ENCODE measurements around the gene NBEA.
"Not testable (repeated sequence)": the region's sequence is repeated elsewhere in the genome, so short reads cannot be mapped to it uniquely, and the experiment has no call there.

The NBEA gene

DNA sequence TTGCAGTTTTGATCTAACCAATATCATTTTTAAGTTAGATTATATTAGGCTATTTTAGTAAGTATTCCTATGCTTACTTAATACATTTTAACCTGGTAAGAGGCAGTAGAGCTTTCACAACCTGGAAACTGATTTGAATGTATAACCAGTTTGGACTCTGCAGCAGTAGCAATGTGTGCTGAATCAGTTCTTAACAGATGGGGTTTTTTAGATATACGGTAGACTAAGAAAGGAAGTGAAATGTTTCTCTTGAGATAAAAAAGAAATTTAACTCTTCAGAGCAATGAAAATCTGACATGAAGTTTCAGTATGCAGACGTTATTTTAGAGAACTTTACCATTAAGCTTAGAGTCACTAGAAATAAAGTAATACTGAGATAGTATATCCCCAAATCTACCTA, 2.7 kb downstream of the NBEA start:
- no peak for DNase-seq (ENCODE audit: low read depth, low spot score)

DNA sequence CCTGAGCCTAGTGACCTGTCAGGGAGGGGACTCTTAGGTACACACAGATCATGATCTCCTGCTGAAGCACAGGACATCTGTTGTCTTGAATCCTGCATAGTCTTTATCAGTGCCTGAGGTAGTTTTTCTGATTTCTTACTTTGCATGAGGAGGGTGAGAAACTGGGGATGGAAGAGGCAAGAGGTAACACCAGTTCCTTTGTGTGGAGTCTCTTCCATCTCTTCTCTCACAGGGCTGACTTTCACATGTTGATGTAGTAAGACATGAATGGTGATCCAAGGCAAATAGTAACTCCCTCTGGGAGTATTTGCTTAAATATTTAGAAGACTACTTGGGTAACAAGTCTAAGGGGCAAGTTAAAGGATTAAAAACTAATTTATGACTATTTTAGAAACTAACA, 9.5 kb downstream of the NBEA start:
- DNase-seq (ENCODE audit: low read depth, low spot score), result no peak

DNA sequence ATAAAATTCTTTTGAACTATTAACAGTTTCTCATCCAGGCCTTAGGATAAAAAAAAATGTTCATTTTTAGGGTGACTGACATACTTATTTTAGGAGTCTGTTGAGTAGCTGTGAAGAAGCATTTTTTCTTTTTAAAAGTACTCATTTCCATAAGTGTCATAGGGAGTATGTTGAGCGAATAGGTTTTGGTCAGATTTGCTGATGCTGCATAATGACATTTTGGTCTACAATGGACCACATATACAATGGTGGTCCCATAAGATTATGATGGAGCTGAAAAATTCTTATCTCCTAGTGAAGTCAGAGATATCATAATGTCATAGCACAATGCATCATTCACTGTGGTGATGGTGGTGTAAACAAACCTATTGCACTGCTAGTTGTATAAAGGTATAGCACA, 17.4 kb downstream of the NBEA start:
- DNase-seq (ENCODE audit: low read depth, low spot score), result no peak

- no peak for DNase-seq (ENCODE audit: low read depth, low spot score)
These were observed 22.5 kb downstream of the NBEA start for GRCh38 chr13:34964558-34964957.

DNA sequence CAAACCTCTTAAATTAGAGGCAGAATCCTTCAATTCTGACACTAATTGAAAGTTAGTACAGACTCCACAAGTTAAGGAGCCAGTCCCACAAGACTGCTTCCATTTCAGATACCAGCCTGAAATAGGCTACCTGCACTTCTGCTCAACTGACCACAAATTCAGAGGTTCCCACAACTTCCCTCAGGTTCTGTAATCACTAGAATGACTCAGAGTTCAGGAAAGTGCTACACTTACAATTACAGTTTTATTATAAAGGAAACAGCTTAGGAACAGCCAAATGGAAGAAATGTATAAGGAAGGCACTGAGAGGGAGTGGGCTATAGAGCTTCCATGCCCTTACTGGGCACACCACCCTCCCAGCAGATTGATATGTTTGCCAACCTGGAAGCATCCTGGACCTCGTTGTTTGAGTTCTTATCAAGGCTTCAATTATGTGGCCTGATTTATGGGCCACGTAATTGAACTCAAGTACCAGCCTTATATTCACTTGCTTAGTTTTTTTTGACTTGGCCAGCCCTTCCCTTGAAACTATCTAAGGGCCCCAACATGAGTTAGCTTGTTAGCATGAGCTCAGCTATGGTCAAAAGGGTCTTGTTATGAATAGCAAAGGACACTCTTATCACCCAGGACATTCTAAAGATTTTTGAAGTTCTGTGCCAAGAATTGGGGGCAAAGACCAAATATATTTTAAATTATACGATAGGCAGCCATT, 25.9 kb downstream of the NBEA start:
- peak; percentile 54 for DNase-seq (ENCODE audit: low read depth, low spot score)

DNA sequence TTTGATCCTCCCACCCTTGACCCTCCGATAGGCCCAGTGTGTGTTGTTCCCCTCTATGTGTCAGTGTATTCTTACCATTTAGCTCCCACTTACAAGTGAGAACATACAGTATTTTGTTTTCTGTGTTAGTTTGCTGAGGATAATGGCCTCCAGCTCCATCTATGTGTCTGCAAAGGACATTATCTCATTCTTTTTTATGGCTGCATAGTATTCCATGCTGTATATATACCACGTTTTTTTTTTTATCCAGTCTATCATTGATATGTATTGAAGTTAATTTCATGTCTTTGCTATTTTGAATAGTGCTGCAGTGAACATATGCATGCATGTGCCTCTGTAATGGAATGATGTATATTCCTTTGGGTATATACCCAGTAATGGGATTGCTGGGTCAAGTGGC, 27.5 kb downstream of the NBEA start:
- not testable (repeated sequence) for DNase-seq (ENCODE audit: low read depth, low spot score)

DNA sequence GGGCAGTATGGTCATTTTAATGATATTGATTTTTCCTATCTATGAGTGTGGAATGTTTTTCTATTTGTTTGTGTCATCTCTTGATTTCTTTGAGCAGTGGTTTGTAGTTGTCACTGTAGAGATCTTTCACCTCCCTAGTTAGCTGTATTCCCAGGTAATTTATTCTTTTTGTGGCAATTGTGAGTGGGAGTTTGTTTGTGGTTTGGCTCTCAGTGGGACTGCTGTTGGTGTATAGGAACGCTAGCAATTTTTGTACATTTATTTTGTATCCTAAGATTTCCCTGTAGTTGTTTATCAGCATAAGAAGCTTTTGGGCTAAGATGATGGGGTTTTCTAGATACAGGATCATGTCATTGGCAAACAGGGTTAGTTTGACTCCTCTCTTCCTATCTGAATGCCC, 28.9 kb downstream of the NBEA start:
- no peak for DNase-seq (ENCODE audit: low read depth, low spot score)

GRCh38 chr13:34971473-34971872, 29.4 kb downstream of the NBEA start:
- DNase-seq (ENCODE audit: low read depth, low spot score), result no peak

DNA sequence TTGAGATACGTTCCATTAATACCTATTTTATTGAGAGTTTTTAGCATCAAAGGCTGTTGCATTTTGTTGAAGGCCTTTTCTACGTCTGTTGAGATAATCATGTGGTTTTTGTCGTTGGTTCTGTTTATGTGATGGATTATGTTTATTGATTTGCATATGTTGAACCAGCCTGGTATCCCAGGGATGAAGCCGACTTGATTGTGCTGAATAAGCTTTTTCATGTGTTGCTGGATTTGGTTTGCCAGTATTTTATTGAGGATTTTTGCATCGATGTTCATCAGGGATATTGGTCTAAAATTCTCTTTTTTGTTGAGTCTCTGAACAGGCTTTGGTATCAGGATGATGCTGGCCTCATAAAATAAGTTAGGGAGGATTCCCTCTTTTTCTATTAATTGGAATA, 43.1 kb downstream of the NBEA start:
- not testable (repeated sequence) for DNase-seq (ENCODE audit: low read depth, low spot score)

- DNase-seq (ENCODE audit: low read depth, low spot score), result no peak
These were observed 46.3 kb downstream of the NBEA start for GRCh38 chr13:34988330-34988791.

DNA sequence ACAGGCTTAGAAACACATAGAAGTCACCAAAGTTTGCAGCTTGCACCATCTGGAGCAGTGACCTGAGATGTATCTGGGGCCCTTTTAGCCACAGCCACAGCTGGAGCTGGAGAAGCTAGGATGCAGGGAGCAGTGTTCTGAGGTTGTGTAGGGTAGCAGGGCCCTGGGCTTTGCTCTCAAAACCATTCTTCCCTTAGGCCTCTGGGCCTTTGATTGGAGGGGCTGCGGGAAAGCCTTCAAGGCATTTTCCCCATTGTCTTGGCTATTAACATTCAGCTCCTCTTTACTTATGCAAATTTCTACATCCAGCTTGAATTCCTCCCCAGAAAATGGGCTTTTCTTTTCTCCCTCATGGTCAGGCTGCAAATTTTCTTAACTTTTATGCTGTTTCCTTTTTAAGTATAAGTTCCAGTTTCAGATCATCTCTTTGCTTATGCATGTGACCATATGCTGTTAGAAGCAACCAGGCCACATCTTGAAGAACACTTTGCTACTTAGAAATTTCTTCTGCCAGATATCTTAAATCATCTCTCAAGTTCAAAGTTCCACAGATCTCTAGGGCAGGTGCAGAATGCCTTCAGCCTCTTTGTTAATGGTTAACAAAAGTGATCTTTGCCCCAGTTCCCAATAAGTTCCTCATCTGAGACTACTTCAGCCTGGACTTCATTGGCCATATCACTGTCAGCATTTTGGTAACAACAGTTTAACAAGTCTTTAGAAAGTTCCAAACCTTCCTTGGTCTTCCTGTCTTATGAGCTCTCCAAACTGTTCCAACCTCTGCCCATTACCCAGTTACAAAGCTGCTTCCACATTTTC, 48.5 kb downstream of the NBEA start:
- no peak for DNase-seq (ENCODE audit: low read depth, low spot score)

GRCh38 chr13:34993470-34993869, 51.4 kb downstream of the NBEA start:
- DNase-seq (ENCODE audit: low read depth, low spot score), result no peak

- not testable (repeated sequence) for DNase-seq (ENCODE audit: low read depth, low spot score)
These were observed 61.7 kb downstream of the NBEA start for GRCh38 chr13:35003734-35004133.

DNA sequence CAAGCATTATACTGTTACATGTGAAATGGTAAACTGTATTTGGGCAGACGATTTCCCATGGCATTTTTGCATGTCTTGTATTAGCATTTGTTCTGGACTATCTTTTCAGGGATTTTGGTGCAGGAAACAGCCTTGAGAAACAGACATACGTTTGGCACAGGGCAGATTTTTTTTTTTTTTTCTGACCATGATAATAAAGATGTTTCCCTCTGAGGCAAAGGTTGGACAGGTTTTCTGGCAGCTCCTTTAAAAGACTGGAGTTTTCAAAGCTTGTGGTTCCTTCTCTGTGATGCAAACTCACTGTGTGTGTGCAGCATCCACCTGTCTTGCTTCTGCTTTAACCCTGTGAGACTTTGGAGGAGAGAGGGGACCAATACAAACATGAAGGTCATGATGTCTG, 63.0 kb downstream of the NBEA start:
- no peak for DNase-seq (ENCODE audit: low read depth, low spot score)

GRCh38 chr13:35014606-35015213, 72.6 kb downstream of the NBEA start:
- no peak for DNase-seq (ENCODE audit: low read depth, low spot score)

- peak; percentile 4 for DNase-seq (ENCODE audit: low read depth, low spot score)
These were observed 74.5 kb downstream of the NBEA start for GRCh38 chr13:35016362-35017112.

- no peak for DNase-seq (ENCODE audit: low read depth, low spot score)
These were observed 83.2 kb downstream of the NBEA start for GRCh38 chr13:35025314-35025713.

DNA sequence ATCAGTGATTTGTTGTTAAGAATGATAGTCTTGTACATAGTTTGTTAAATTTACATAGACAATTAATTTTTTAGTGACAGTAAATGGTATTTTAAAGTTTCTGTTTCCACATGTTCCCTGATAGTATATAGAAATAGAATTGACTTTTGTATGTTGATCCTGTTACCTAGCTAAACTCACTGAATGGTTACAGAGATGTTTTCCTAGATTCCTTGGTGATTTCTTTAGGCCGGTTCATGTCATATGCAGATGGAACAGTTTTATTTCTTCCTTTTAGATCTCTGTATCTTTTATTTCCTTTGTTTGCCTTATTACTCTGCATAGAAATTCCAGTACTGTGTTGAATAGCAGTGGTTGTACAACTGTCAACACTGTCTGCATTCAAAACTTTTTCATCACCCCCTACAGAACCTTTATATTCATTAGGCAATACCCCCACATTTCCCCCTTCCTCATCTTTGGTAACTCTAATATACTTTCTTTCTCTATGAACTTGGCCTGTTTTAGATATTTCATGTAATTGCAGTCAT, 86.3 kb downstream of the NBEA start:
- DNase-seq (ENCODE audit: low read depth, low spot score), result no peak

DNA sequence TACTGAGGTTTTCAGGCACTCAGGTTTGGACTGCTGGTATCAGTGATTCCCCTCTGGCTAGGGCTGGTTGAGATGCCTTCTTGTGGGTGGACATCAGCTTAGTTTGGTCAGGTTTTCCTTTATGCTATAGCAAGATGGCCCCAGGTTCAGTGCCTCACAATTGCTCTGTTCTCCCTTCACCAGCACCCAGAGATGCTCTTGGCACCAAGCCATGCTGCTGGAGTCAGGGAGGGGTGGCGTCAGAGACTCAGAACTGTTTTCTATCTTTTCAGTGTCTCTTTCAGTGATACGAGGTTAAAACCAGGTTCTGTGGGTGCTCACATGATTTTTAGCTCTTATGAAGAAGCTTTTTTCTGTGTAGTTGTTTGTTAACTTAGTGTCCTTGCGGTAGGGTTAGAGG, 96.9 kb downstream of the NBEA start:
- DNase-seq (ENCODE audit: low read depth, low spot score), result no peak

GRCh38 chr13:35046587-35046986, 104.5 kb downstream of the NBEA start:
- DNase-seq (ENCODE audit: low read depth, low spot score), result no peak

DNA sequence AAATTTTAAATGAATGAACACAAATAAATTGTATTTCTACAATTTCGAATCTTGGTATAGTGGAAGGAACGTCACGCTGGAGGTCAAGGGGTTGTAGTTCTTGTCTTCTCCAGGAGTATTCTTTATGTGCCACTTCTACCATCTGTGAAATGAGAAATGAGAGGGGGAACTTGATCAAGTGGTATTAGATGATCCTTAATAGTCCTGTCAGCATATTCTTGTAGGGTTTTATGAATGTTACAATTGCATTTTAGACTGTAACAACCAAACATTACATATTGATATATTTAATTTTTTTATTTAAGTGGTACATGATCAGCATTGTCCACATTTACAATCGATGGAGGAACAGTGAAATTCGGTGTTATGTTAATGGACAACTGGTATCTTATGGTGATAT, 113.6 kb downstream of the NBEA start:
- DNase-seq (ENCODE audit: low read depth, low spot score), result no peak

DNA sequence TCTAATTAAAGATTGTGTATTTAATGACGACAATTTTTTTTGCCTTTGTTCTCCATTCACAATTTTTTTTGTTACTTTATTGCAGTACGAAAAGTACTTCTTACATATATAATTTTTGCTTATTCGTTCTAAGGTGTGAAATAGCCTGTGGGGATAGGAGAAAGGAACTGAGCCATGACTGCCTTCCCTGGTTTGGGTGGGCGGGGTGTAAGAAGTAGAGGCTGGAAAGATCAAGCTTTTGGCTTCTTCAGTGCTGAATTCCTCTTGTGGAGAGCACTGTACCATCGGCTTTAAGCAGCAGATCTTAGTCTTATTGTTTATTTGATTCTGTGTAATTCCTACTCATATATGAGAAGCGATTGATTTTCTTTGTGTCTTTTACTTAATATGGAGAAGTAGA, 115.8 kb downstream of the NBEA start:
- DNase-seq (ENCODE audit: low read depth, low spot score), result no peak
